Anterior cingulate cortex (tissue), 58 donors: Measurements from ENCODE around the gene SNCAIP.

Source experiments
- DNase-seq, 58 donors: peaks; one replicate each; lab custom pipeline; 2025; lab: John Stamatoyannopoulos, UW

SNCAIP gene

DNA sequence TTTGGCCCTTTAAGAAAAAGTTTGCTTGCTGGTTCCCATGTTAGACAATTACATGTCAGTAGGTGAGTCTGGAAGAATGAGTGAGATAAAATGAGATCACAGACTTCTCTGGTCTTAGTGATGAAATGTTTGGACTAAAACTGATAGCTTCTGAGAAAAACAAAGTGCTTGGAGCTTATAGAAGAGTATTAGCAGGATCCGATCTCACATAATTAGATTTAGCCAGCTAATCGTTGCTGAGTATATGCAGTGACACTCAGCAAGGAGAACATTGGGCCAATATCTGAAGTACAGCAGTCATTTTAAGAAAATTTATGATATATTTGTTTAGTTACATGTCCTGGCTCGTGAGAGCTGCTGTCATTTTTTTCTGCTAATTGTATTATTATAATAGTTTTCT lies 135.8 kb downstream of the SNCAIP start:
- no peak for DNase-seq

DNA sequence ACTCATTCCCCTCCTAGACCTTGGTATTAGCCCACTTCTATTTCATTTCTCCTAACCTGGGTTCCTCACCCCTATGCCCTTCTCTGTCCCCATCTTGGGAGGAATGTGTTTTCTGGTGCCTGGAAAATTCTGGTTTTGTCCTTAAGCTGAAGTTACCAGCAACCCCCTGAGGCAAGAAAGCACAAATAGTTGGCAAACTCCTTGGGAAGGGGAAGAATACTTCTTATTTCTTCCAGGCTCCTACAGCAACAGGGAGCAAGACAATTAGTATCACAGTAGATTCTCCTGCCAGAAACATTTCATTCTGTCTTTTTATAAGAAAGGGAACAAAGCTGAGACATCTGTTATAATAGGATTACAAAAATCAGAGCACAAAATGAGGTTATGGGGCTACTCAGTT lies 142.5 kb downstream of the SNCAIP start:
- DNase-seq, result peak in 1 of 58 donors; percentile 12

DNA sequence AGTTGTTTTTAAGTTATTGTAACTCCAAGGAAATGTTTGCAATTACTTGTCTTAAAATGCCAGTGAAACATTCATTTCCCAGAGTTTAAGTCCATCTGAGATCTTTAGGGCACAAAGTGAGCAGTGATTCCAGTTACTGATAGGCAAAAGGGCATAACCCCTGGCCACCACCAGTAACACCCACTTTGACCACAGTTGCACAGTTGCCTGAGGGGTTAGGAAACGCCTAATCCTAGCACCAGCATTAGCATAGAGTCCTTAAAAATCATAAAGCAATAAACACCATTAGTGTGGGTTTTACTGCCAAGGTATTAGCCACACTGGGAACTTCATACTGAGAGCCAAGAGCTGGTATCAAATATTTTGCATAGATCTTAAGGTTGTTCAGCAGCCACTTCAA lies 143.9 kb downstream of the SNCAIP start:
- DNase-seq, result no peak

DNA sequence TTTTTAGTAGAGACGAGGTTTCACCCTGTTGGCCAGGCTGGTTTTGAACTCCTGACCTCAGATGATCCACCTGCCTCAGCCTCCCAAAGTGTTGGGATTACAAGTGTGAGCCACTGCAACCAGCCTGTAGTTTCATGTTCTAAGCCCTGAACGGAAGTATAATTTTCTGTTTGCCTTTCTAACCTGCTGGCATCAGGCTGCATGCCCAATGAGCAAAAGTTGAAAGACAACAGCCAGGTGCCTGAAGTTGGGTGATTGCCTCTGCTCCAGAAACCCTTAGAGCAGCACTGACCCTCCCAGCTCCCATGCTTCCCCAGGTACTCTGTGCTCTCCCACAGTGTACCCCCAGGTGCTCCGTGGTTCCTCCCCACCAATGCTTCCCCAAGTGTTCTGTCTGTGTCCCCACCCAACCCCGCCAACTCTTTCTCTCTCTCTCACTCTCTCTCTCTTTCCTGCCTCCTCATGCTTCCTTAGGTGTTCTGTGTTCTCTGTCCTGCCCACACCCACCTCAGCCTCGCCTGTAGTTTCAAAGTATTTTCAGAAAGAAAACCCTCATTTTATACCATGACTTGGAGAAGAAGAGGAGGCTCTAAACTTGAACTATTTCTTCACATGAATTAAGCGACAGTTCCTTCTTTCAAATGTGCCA lies 145.3 kb downstream of the SNCAIP start:
- no peak for DNase-seq

DNA sequence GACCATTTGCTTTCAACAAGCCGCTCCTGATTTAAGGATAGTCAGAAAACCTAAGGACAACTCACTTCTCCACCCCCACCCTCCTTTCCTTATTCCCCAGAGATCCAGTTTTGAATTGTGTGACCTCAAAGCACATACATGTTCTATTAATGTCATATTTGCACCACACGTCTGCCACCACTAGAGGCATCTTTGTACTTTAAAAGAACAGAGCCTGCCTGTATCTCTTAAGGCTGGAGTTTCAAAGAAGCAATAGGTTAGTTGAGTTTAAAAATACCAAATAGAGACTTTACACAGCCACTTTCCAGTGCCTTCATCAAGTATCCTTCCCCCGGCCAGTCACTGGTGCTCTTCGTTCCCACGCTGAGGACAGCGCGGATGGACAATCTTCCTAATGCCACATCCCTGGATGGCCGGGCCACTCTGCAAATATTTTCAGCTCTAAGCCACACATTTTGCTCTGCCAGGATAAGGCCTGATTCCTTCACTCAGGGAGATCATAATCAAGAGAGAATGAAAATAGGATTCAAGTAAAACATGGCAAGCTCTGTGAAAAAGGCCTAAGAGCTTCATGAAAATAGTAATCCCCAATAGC lies 146.3 kb downstream of the SNCAIP start:
- DNase-seq, result no peak

DNA sequence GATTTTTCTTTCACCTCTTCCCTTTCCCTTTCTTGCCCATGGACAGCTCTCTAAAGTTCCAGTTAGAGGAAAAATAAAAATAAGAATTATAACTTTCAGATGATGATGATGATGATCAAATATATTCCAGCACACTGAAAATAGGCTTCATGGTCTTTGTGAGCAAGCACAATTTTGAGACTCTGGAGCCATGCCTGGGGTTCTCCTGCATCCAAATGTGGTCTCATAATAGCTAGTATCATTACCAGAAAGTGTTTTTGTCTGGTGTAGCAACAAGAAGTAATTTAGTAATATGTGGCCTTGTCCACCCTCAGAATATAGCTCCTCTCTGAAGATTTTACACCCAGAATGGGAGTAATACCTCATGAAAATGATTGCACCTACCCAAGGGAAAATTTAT lies 150.4 kb downstream of the SNCAIP start:
- no peak for DNase-seq

DNA sequence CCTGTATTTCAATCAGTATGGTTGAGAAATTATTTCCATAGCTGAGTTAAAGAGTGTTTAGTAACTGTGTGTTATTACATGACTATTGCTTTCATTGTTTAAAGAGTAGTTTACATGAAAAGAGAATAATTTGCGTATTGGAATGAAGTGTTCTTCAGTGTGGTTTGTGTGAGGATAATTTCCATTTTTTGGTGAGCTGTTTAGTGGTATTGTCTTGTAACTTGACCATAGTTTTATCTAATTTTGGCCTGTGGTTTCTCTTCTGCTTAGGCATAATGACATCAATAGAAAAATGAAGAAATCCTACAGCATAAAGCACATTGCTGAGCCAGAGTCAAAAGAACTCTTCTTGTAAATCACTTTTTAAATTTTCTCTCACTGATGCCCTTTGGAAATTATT lies 151.2 kb downstream of the SNCAIP start:
- no peak for DNase-seq

DNA sequence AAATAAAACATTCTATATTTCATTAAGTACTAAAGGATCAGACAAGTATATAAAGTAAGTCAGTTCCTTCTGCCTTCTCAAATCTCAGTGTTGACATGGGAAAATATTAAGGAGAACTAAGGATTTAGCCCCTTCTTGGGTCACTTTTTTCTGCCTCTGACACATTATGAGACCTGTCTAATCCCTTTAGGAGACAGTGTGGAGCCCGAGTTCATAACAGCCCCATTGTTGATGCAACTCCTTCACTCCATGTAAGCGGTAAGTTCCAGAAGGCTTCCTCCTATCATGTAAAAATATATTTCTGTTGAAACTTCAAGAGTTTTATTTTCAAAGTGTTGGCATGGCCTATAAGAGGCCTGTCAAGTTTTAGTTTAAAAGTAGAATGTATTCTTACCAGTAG lies 152.2 kb downstream of the SNCAIP start:
- DNase-seq, result no peak

DNA sequence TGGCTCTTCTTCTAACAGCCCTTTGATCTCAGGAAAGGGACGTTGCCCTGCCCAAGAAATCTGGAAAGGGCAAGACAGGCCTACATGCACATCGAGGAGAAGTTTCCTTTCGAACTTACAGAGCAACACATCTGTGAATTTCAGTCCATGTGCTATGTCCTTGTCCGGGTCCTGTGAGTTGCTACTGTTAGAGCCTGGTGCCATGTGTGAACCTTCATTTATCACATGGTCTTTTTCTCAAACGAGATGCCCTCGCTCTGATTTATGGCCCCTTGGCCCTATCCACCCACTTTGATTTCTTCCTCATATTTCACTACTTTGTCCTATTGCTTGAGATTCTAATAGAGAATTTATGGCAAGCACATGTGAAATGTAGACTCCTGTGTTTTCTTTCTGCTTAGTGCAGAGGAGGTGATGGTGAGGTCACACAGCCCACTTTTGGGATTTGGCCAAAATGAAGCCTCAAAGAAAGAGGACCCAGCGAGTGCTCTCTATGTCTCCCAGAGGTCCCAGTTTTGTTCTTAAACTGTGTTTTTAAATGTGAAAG lies 153.1 kb downstream of the SNCAIP start:
- DNase-seq, result no peak

DNA sequence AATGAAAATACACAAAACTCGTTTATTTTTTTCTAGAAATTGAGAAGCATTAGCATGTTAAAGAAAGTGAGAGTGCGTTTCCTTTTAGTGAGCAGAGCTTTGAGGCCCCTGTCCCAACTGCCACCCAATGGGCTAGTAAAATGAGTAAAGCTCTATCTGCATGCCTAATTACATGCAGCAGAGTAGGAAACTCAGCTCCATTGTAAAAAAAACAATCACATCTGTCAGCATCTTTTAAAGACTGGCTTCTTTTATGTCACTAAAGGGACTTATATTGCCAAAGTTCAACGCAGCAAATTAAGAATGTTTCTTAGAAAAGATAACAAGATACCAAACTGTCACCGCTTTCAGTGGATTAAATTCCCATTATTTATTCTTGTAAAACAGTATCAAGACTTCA lies 154.0 kb downstream of the SNCAIP start:
- DNase-seq, result no peak

DNA sequence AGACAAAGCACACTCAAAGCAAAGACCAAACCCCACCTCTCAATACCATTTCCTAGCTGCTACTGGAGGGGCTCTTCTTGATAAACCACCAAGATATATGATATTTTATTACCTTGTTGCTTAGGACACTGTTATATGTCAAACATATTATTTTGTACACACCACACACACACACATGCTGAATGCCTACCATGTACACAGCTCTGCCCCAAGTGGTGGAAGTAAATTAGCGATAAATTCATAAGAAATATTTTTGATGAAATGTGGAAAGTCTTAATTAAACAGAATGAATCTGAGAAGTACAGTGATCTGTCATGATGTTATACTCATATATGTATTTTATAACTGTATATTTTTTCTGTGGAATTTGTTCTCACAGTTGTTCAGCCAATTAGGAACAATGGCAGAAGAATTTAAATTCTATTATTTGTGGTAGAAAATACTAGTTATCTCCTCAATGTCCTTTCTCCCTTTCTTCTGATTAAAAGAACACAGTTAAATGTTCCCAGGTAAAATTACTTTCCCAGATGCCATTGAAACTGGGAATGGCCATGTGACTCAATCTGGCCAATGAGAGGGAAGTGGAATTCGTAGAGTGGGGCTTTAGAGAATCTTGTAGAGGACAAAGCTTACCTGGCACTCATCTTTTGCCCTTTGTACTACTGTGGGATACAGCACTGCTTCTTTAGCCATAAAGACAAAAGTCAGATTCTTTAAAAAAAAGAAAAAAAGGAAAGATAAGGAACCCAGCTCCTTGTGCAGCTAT lies 156.5 kb downstream of the SNCAIP start:
- DNase-seq, result no peak

DNA sequence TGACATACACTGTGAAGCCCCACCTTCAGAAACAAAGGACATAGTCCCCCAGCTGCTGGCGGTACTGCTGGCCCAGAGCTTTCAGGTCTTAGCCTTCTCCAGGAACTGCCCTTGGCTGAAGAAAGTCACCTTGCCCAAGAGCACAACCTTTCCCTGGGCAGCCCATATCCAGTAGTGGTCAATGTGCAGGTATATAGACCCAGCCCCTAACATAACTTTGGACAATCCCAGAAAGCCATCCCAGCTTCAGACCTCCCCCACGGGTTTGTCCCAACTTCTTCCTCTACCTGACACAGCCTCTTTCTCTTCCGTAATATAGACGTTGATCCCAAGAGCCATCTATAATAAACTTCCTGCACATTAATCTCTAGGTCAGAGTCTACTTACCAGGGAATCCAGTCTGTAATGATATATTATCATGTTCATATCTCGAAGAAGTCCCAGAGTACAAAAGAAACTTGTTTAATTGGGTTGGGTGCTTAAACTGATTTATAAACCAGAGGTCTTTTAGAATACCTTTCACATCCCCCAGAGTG lies 157.4 kb downstream of the SNCAIP start:
- no peak for DNase-seq

DNA sequence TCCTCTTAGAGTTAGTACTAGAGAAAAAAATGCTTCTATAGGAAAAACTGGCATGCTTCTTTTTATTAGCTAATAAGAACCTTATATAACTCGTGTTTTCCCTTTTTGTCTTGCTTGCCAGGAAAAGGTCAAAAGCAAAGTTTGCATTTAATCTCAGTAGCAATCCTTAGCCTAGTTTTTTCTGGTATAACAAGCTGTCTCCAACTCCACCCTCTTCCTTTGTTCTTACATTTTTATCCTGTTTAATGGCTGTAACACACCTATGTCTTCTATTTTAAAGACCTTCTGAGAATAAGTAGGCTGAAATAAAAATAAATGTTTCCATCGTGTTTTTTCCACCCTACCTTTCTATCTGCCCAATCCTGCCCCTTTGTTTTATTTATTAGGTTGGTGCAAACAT lies 158.3 kb downstream of the SNCAIP start:
- DNase-seq, result no peak

DNA sequence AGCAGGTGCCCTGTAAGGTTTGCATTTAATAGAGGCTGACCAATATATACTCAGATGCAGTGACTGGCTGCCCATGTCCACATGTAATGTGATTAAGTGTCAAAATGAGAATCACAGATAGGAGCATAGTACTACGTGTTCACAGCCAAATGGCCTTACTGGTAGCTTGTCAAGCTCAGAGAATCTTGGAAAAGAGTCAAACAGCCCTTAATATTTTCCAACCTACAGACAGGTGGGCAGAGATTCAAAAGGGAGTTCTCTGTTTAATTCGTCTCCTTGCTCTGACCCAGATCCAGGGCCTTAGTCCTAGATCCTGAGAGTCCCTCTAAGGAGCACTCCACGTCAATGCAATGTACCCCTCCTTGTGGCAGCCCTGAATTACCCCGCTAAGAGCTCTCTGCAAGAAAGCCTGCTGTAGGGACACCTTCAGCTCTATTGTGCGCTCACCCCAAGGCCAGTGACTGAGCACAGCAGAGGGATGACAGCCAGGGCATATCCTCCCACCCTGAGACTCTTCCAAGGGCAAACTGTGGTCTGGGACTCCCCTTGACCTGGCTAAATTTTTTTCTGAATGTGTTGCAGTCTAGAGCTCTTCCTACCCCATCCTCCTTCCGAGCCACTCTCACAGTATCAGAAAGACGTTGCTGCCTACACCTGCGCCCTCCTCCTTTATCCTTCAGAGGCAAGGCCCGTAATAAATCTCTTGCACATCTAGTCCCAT lies 159.2 kb downstream of the SNCAIP start:
- DNase-seq, result no peak

DNA sequence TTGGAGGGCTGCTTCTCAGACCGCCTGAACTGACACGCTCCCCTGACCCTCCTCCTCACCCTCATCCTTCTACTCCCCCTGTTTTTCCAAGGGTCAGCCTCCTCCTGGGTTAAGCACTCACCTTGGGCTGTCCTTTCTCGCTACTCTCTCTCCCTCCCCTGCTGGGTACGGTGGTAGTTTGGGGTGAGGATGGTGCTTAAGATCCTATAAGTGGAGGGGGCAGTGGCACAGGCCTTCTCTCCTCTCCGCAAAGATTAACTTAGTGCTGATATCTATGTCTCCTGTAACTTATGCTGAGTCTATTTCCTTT lies 159.7 kb downstream of the SNCAIP start:
- no peak for DNase-seq

DNA sequence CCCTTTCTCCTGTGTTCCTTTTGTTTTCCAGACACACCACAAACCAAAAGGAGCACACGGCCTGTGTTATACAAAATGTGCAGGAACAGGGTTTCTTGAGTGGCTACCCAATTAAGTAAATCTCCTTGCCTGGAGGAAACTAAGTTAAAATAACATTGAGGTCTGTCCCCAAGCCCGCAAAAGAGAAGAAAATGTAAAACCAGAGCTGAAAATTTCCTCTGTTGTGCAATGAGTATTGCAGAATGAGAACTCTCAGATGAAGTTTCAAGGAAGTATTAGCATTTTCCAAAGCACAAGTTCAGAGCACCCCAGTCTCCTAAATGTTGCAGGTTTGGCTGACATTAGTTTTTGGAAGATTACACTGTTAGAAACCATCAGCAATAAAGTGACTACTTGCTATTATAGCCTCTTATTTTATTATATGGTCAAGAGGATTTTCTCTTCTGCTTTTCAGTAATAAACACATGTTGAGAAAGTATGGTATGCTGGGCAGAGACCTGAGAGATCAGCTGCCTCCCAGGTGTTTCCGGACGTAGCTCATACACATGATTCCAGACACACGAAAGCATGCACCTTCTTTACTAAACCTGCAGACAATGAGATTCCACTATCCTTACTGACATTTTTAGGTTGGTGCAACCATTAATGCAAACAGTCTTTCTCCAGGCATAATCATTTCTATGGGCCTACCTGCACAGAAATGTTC lies 161.3 kb downstream of the SNCAIP start:
- no peak for DNase-seq

DNA sequence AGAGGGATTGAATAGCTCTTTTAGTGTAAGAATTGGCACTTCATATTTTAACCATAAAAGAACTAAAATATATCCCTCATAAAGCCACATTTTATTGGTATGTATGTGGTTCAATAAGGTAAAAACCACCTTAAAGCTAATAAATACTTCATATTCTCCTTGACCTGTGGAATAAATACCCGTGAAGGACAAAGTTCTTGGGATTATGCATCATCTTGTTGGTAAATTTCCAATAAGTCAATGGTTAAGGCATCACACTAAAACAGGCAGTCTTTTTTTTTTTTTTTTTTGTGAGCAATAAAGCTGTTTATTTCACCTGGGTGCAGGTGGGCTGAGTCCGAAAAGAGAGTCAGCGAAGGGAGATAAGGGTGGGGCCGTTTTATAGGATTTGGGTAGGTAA lies 161.9 kb downstream of the SNCAIP start:
- no peak for DNase-seq

DNA sequence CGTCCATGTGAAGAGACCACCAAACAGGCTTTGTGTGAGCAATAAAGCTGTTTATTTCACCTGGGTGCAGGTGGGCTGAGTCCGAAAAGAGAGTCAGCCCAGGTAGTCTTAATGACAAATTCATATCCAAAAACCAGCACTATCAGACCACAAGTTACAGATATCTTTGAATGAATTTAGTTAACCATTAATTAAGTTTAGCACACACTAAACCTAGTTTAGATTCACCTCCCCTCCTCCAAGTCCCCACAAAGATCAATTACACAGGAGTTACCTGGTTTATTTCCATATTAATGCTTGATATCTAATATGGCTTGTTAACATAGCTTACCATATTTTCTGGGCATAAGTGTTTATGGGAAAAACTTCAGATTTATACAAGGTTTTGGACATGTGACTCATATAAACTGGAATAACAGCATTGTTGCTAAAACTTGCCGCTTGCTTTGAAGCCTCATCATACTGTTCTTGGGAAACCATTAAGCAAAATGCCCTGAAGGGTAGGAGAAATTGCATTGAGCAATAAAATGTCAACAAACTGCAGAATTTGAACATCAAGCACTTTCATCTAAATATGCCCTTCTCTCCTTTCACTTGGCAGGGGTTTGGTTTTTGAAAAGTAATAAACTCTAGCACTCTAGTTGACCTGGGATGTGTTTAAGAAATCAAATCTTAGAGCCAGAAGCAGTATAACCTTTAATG lies 166.9 kb downstream of the SNCAIP start:
- DNase-seq, result no peak

DNA sequence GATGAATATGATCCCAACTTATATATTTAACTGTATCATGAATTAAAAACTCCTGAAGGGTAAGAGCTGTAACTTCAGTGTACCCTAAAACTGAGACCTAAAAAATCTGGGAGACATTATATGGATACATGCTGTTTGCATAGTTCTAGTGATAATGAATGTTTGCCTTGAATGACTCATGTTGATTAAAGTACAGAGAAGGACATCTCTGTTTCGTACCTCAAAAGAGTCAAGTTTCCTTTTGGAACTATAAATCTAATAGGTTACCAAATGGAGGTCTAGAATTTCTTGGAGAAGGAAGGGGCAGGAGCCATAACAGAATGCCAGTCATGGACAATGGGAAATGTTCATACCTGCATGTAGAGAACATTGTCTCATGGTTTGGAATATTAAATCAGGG lies 168.1 kb downstream of the SNCAIP start:
- DNase-seq, result no peak

DNA sequence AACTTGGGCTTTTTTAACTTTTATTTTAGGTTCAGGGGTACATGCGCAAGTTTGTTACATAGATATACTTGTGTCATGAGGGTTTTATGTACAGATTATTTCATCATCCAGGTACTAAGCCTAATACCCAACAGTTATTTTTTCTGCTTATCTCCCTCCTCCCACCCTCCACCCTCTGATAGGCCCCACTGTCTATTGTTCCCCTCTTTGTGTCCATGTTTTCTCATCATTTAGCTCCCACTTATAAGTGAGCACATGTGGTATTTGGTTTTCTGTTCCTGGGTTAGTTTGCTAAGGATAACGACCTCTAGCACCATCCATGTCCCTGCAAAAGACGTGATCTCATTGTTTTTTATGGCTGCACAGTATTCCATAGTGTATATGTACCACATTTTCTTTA lies 172.1 kb downstream of the SNCAIP start:
- DNase-seq, result no peak
